HepG2 (cell line): ENCODE measurements around the gene ZNF584. TPM values are rescaled to one million over a fixed set of nuclear protein-coding genes. Genes with fewer than 3 reads are reported as not detected.

ENCODE experiments used
- ATM ChIP-seq: fragments of 450-650 bp; IDR thresholded peaks from 2 replicates; pipeline ENCODE4 v1.7.1; 2017; ENCODE audit warnings: mild to moderate bottlenecking, borderline replicate concordance
- ATRX ChIP-seq: sonication (generic); formaldehyde crosslinking; IDR thresholded peaks from 2 replicates; pipeline ENCODE4 v1.4.0; 2020; ENCODE audit warnings: missing genetic modification reagents, borderline replicate concordance
- CBX5 ChIP-seq: sonication (generic); formaldehyde crosslinking; IDR thresholded peaks from 2 replicates; pipeline ENCODE4 v1.4.0; 2020; ENCODE audit warnings: missing genetic modification reagents, borderline replicate concordance
- DR1 ChIP-seq: sonication (generic); formaldehyde crosslinking; IDR thresholded peaks from 2 replicates; pipeline ENCODE4 v1.8.0; 2021; ENCODE audit warnings: mild to moderate bottlenecking, missing genetic modification reagents, inconsistent platforms
- FOXA3 ChIP-seq: IDR thresholded peaks from 2 replicates; pipeline ENCODE4 v1.6.1; 2016; ENCODE audit warnings: missing genetic modification reagents, missing compliant biosample characterization
- HMGA1 ChIP-seq: sonication (generic); formaldehyde crosslinking; conservative IDR thresholded peaks from 2 replicates; pipeline ENCODE4 v1.4.0; 2020; ENCODE audit warnings: missing genetic modification reagents
- HOXA9 ChIP-seq: sonication (generic); formaldehyde crosslinking; IDR thresholded peaks from 2 replicates; pipeline ENCODE4 v1.8.1; 2022; ENCODE audit warnings: missing genetic modification reagents, mild to moderate bottlenecking, moderate library complexity, borderline replicate concordance
- IRX3 ChIP-seq: sonication (generic); formaldehyde crosslinking; IDR thresholded peaks from 2 replicates; pipeline ENCODE4 v1.8.1; 2023; ENCODE audit warnings: mild to moderate bottlenecking, low read depth, missing genetic modification reagents, borderline replicate concordance
- KDM5A ChIP-seq: fragments of 200-600 bp; sonication (generic); IDR thresholded peaks from 2 replicates; pipeline ENCODE4 v1.7.0; 2018; ENCODE audit warnings: antibody characterized with exemption, mild to moderate bottlenecking, low read length, borderline replicate concordance
- MYPOP ChIP-seq: sonication (generic); formaldehyde crosslinking; IDR thresholded peaks from 2 replicates; pipeline ENCODE4 v1.8.1; 2023; ENCODE audit warnings: mild to moderate bottlenecking, moderate library complexity, missing genetic modification reagents
- PAXIP1 ChIP-seq: sonication (generic); formaldehyde crosslinking; conservative IDR thresholded peaks from 2 replicates; pipeline ENCODE4 v1.4.0; 2020; ENCODE audit warnings: mild to moderate bottlenecking, missing genetic modification reagents, moderate library complexity
- SATB2 ChIP-seq: sonication (generic); formaldehyde crosslinking; IDR thresholded peaks from 2 replicates; pipeline ENCODE4 v1.5.0; 2020; ENCODE audit warnings: missing genetic modification reagents
- TSC22D2 ChIP-seq: sonication (generic); formaldehyde crosslinking; IDR thresholded peaks from 2 replicates; pipeline ENCODE4 v1.5.1; 2020; ENCODE audit warnings: missing genetic modification reagents, mild to moderate bottlenecking, borderline replicate concordance
- ZBTB3 ChIP-seq: sonication (generic); formaldehyde crosslinking; IDR thresholded peaks from 2 replicates; pipeline ENCODE4 v1.4.0; 2020; ENCODE audit warnings: low read depth, mild to moderate bottlenecking, moderate library complexity, missing genetic modification reagents, borderline replicate concordance
- ZFX ChIP-seq: sonication (generic); formaldehyde crosslinking; IDR thresholded peaks from 2 replicates; pipeline ENCODE4 v1.4.0; 2020; ENCODE audit warnings: mild to moderate bottlenecking, low read depth, missing genetic modification reagents, moderate library complexity
- ZNF18 ChIP-seq: sonication (generic); formaldehyde crosslinking; IDR thresholded peaks from 2 replicates; pipeline ENCODE4 v1.8.0; 2022; ENCODE audit warnings: mild to moderate bottlenecking, missing genetic modification reagents; ENCODE audit not compliant: insufficient replicate concordance
- ZNF792 ChIP-seq: IDR thresholded peaks from 2 replicates; pipeline ENCODE4 v1.6.1; 2016
- ZNF883 ChIP-seq: sonication (generic); formaldehyde crosslinking; IDR thresholded peaks from 2 replicates; pipeline ENCODE4 v1.5.1; 2020; ENCODE audit warnings: mild to moderate bottlenecking, missing genetic modification reagents; ENCODE audit errors: not compliant biosample characterization
- polyA plus RNA-seq, 8 experiments: library from polyadenylated mRNA; depleted of rRNA in 3 of 8; stranded (reverse) in 7 of 8; unstranded in 1 of 8; fragments of >200 nt; fragmentation: Illumina TruSeq in 4 of 8; extraction: Trizol in 4 of 8; gene quantifications; 2 replicates each; pipeline versions ENCODE4 v1.2.1 to v1.2.3, GENCODE V29; 2011 to 2016; ENCODE audit warnings: low read depth in 4 of 8, missing spikeins in 1 of 8, mixed read lengths in 1 of 8; ENCODE audit not compliant: insufficient read depth in 1 of 8
- total RNA-seq, 5 experiments: library from RNA; depleted of rRNA; stranded (reverse); fragments of >200 nt; fragmentation: Illumina TruSeq; extraction: Trizol; gene quantifications; 2 replicates each; pipeline ENCODE4 v1.2.3, GENCODE V29; 2016; ENCODE audit warnings: low read depth in 1 of 5
- TF ChIP-seq, protein P1 (sequence below): sonication (generic); formaldehyde crosslinking; IDR thresholded peaks from 2 replicates; pipeline ENCODE4 v1.4.0; 2020; ENCODE audit warnings: missing genetic modification reagents
- TF ChIP-seq, protein P2 (sequence below): sonication (generic); formaldehyde crosslinking; IDR thresholded peaks from 2 replicates; pipeline ENCODE4 v1.9.0; 2021; ENCODE audit warnings: missing genetic modification reagents, mild to moderate bottlenecking, borderline replicate concordance

Gene ZNF584
- total and polyA plus RNA-seq, 2 of the 13 experiments (the other 11 are each of a cell fraction or from before 2014, with no cell fraction given), result 2.4 to 7.0 TPM

- peak; percentile 32; the same call in 1 of the 2 replicates for TF ChIP-seq KDM5A
- TF ChIP-seq DR1 (CRISPR knock-in tag), result peak; percentile 41; the same call in 1 of the 2 replicates
- TF ChIP-seq MYPOP (CRISPR knock-in tag), result peak; percentile 83; the same call in 1 of the 2 replicates
- TF ChIP-seq FOXA3 (CRISPR knock-in tag), result no peak
- no peak for TF ChIP-seq ATM
- TF ChIP-seq ZBTB3 (CRISPR knock-in tag), result no peak
- TF ChIP-seq TSC22D2, result no peak
- peak; percentile 78 for TF ChIP-seq ZFX (CRISPR knock-in tag)
- TF ChIP-seq ZNF792 (CRISPR knock-in tag), result no peak
- TF ChIP-seq IRX3 (CRISPR knock-in tag), result no peak
- no peak for TF ChIP-seq SATB2 (CRISPR knock-in tag)
- TF ChIP-seq, protein P1, sequence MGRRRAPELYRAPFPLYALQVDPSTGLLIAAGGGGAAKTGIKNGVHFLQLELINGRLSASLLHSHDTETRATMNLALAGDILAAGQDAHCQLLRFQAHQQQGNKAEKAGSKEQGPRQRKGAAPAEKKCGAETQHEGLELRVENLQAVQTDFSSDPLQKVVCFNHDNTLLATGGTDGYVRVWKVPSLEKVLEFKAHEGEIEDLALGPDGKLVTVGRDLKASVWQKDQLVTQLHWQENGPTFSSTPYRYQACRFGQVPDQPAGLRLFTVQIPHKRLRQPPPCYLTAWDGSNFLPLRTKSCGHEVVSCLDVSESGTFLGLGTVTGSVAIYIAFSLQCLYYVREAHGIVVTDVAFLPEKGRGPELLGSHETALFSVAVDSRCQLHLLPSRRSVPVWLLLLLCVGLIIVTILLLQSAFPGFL (CRISPR knock-in tag), result no peak
- TF ChIP-seq, protein P2, sequence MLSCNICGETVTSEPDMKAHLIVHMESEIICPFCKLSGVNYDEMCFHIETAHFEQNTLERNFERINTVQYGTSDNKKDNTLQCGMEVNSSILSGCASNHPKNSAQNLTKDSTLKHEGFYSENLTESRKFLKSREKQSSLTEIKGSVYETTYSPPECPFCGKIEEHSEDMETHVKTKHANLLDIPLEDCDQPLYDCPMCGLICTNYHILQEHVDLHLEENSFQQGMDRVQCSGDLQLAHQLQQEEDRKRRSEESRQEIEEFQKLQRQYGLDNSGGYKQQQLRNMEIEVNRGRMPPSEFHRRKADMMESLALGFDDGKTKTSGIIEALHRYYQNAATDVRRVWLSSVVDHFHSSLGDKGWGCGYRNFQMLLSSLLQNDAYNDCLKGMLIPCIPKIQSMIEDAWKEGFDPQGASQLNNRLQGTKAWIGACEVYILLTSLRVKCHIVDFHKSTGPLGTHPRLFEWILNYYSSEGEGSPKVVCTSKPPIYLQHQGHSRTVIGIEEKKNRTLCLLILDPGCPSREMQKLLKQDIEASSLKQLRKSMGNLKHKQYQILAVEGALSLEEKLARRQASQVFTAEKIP (CRISPR knock-in tag), result no peak
- TF ChIP-seq HOXA9 (CRISPR knock-in tag), result no peak
- no peak for TF ChIP-seq HMGA1 (CRISPR knock-in tag)
- no peak for TF ChIP-seq ZNF18
- TF ChIP-seq ZNF883 (CRISPR knock-in tag), result no peak
- TF ChIP-seq PAXIP1 (CRISPR knock-in tag), result peak; percentile 14; the same call in 1 of the 2 replicates
- TF ChIP-seq CBX5 (CRISPR knock-in tag), result no peak
- no peak for TF ChIP-seq ATRX (CRISPR knock-in tag)
These were observed 43.1 kb downstream of the ZNF584 start, which contains the start of gene ZNF324B (continued) for GRCh38 chr19:58451358-58452101.
